Suppressor macrophage (primary cell): ENCODE results near the gene RBBP8.
A peak's percentile ranks its signal among the peaks of the same experiment; 100 is the strongest.
"Not testable (repeated sequence)": the region's sequence is repeated elsewhere in the genome, so short reads cannot be mapped to it uniquely, and the experiment has no call there.

Experiments
- DNase-seq, 4 experiments: peaks; one replicate each; pipeline ENCODE4 v3.0.0-alpha.2; 2020 to 2022

RBBP8 gene

GRCh38 chr18:22946217-22946616 lies 13.1 kb downstream of the RBBP8 start:
- DNase-seq, result no peak

GRCh38 chr18:22946846-22947245 lies 13.7 kb downstream of the RBBP8 start:
- DNase-seq, result no peak

GRCh38 chr18:22951823-22952222 lies 18.7 kb downstream of the RBBP8 start:
- peak in 1 of 4 experiments; percentile 10 for DNase-seq

GRCh38 chr18:22952525-22952924 lies 19.4 kb downstream of the RBBP8 start:
- DNase-seq, result peak in 2 of 4 experiments; percentile 12 to 25

GRCh38 chr18:22953982-22954381 lies 20.9 kb downstream of the RBBP8 start:
- not testable (repeated sequence) for DNase-seq

- no peak for DNase-seq
Measured at GRCh38 chr18:22956226-22956625, 23.1 kb downstream of the RBBP8 start.

- no peak for DNase-seq
Measured at GRCh38 chr18:22961156-22961555, 28.0 kb downstream of the RBBP8 start.

- no peak for DNase-seq
Measured at GRCh38 chr18:22962004-22962403, 28.9 kb downstream of the RBBP8 start.

GRCh38 chr18:22964116-22964515 lies 31.0 kb downstream of the RBBP8 start:
- DNase-seq, result no peak

GRCh38 chr18:22964722-22965121 lies 31.6 kb downstream of the RBBP8 start:
- no peak for DNase-seq

- DNase-seq, result peak; percentile 6 to 56 (median 52)
Measured at GRCh38 chr18:22971038-22971437, 37.9 kb downstream of the RBBP8 start.

GRCh38 chr18:22974001-22974400 lies 40.9 kb downstream of the RBBP8 start:
- DNase-seq, result no peak

GRCh38 chr18:22974707-22975106 lies 41.6 kb downstream of the RBBP8 start:
- DNase-seq, result no peak

GRCh38 chr18:22975508-22975907 lies 42.4 kb downstream of the RBBP8 start:
- peak; percentile 4 to 68 (median 30) for DNase-seq

GRCh38 chr18:22977847-22978701 lies 44.9 kb downstream of the RBBP8 start:
- peak in 2 of 4 experiments; percentile 23 to 32 for DNase-seq

GRCh38 chr18:22980394-22980793 lies 47.3 kb downstream of the RBBP8 start:
- DNase-seq, result no peak

- peak in 2 of 4 experiments; percentile 6 to 26 for DNase-seq
Measured at GRCh38 chr18:22981274-22982133, 48.4 kb downstream of the RBBP8 start.

- DNase-seq, result peak in 2 of 4 experiments; percentile 57 to 68
Measured at GRCh38 chr18:22983175-22983574, 50.0 kb downstream of the RBBP8 start.

GRCh38 chr18:22985250-22985649 lies 52.1 kb downstream of the RBBP8 start:
- no peak for DNase-seq

GRCh38 chr18:22987547-22988189 lies 54.5 kb downstream of the RBBP8 start:
- no peak for DNase-seq

- no peak for DNase-seq
Measured at GRCh38 chr18:22988208-22988607, 55.1 kb downstream of the RBBP8 start.

- DNase-seq, result no peak
Measured at GRCh38 chr18:22998344-22998743, 65.2 kb downstream of the RBBP8 start.

GRCh38 chr18:22999212-22999611 lies 66.1 kb downstream of the RBBP8 start:
- peak in 1 of 4 experiments; percentile 20 for DNase-seq
